HEK293 (cell line): ENCODE data around the gene HDAC2.

ENCODE experiments used
- CTCF ChIA-PET: fragments of 350-600 bp; formaldehyde crosslinking; extraction: SDS; loops from one replicate; lab custom pipeline; 2021; ENCODE audit warnings: antibody characterized with exemption; lab: Yijun Ruan, JAX
- POLR2A ChIA-PET: fragments of 300-600 bp; formaldehyde crosslinking; extraction: SDS; loops from one replicate; lab custom pipeline; 2020; ENCODE audit warnings: antibody characterized with exemption, inconsistent platforms; lab: Yijun Ruan, JAX
- H3K27ac ChIP-seq: fragments of 200-500 bp; sonication (Bioruptor generic); 2 replicates; pipeline ENCODE4 v1.5.1; 2014; ENCODE audit warnings: low read depth, low read length, control low read depth, inconsistent platforms; ENCODE audit errors: extremely low read depth
- H3K36me3 ChIP-seq, 2 experiments: fragments of 200-500 bp in 1 of 2; sonication (Bioruptor generic) in 1 of 2; 1 replicate in 1 of 2; 2 replicates in 1 of 2; pipeline ENCODE4 v1.5.1; 2014 to 2017; ENCODE audit warnings: inconsistent platforms in 2 of 2, low read length in 2 of 2; ENCODE audit not compliant: control insufficient read depth in 2 of 2, insufficient read depth in 1 of 2
- H3K4me1 ChIP-seq: fragments of 200-500 bp; sonication (Bioruptor generic); 2 replicates; pipeline ENCODE4 v1.5.1; 2014; ENCODE audit warnings: mild to moderate bottlenecking, low read length, inconsistent platforms; ENCODE audit not compliant: control insufficient read depth, insufficient read depth
- H3K4me3 ChIP-seq: 2 replicates; pipeline ENCODE4 v1.5.1; 2011; ENCODE audit warnings: low read depth, mild to moderate bottlenecking, control low read depth, low read length, moderate library complexity
- H3K9me3 ChIP-seq: fragments of 200-500 bp; sonication (Bioruptor generic); 2 replicates; pipeline ENCODE4 v1.5.1; 2014; ENCODE audit warnings: low read depth, low read length, inconsistent platforms; ENCODE audit not compliant: control insufficient read depth, insufficient read depth
- EGR2 ChIP-seq: fragments of 450-650 bp; formaldehyde crosslinking; IDR thresholded peaks from 2 replicates; pipeline ENCODE4 v1.5.1; 2016; ENCODE audit warnings: low read depth, missing biosample characterization, missing genetic modification characterization
- HOXD13 ChIP-seq: sonication (generic); formaldehyde crosslinking; IDR thresholded peaks from 2 replicates; pipeline ENCODE4 v1.8.0; 2022; ENCODE audit warnings: missing genetic modification reagents, borderline replicate concordance
- KLF9 ChIP-seq: fragments of 450-650 bp; formaldehyde crosslinking; IDR thresholded peaks from 2 replicates; pipeline ENCODE4 v1.5.1; 2016; ENCODE audit warnings: missing biosample characterization, missing genetic modification characterization, low read depth
- OVOL3 ChIP-seq: fragments of 450-650 bp; formaldehyde crosslinking; IDR thresholded peaks from 2 replicates; pipeline ENCODE4 v1.5.1; 2016; ENCODE audit warnings: missing biosample characterization, missing genetic modification characterization
- RBAK ChIP-seq: fragments of 450-650 bp; formaldehyde crosslinking; IDR thresholded peaks from 2 replicates; pipeline ENCODE4 v1.5.1; 2016; ENCODE audit warnings: missing biosample characterization, missing genetic modification characterization
- ZFP3 ChIP-seq: fragments of 450-650 bp; formaldehyde crosslinking; IDR thresholded peaks from 2 replicates; pipeline ENCODE4 v1.5.1; 2016; ENCODE audit warnings: low read depth, missing biosample characterization, missing genetic modification characterization
- ZNF2 ChIP-seq: fragments of 450-650 bp; formaldehyde crosslinking; IDR thresholded peaks from 2 replicates; pipeline ENCODE4 v1.5.1; 2016; ENCODE audit warnings: missing biosample characterization, missing genetic modification characterization
- ZNF211 ChIP-seq: fragments of 450-650 bp; formaldehyde crosslinking; IDR thresholded peaks from 2 replicates; pipeline ENCODE4 v1.5.1; 2016; ENCODE audit warnings: low read depth, missing biosample characterization, missing genetic modification characterization
- ZNF311 ChIP-seq: fragments of 450-650 bp; formaldehyde crosslinking; IDR thresholded peaks from 2 replicates; pipeline ENCODE4 v1.5.1; 2017; ENCODE audit warnings: missing biosample characterization, missing genetic modification characterization, borderline replicate concordance
- ZNF433 ChIP-seq: fragments of 450-650 bp; formaldehyde crosslinking; IDR thresholded peaks from 2 replicates; pipeline ENCODE4 v1.5.1; 2016; ENCODE audit warnings: missing biosample characterization, missing genetic modification characterization, low read depth
- ZNF473 ChIP-seq: fragments of 450-650 bp; formaldehyde crosslinking; IDR thresholded peaks from 2 replicates; pipeline ENCODE4 v1.5.1; 2017; ENCODE audit warnings: missing biosample characterization, missing genetic modification characterization
- ZNF510 ChIP-seq: fragments of 450-650 bp; formaldehyde crosslinking; IDR thresholded peaks from 2 replicates; pipeline ENCODE4 v1.5.1; 2018; ENCODE audit warnings: mild to moderate bottlenecking, missing genetic modification characterization, missing biosample characterization; ENCODE audit not compliant: insufficient replicate concordance
- ZNF529 ChIP-seq: fragments of 450-650 bp; formaldehyde crosslinking; IDR thresholded peaks from 2 replicates; pipeline ENCODE4 v1.5.1; 2017; ENCODE audit warnings: missing genetic modification characterization, missing biosample characterization; ENCODE audit not compliant: insufficient replicate concordance
- ZNF600 ChIP-seq: fragments of 450-650 bp; formaldehyde crosslinking; IDR thresholded peaks from 2 replicates; pipeline ENCODE4 v1.5.1; 2016; ENCODE audit warnings: missing biosample characterization, missing genetic modification characterization
- ZNF623 ChIP-seq: fragments of 450-650 bp; formaldehyde crosslinking; IDR thresholded peaks from 2 replicates; pipeline ENCODE4 v1.5.1; 2016; ENCODE audit warnings: missing biosample characterization, missing genetic modification characterization
- ZNF843 ChIP-seq: fragments of 450-650 bp; formaldehyde crosslinking; IDR thresholded peaks from 2 replicates; pipeline ENCODE4 v1.5.1; 2016; ENCODE audit warnings: missing biosample characterization, missing genetic modification characterization
- TF ChIP-seq, protein P1 (sequence below): fragments of 450-650 bp; formaldehyde crosslinking; IDR thresholded peaks from 2 replicates; pipeline ENCODE4 v1.5.1; 2017; ENCODE audit warnings: missing biosample characterization, missing genetic modification characterization
- TF ChIP-seq, protein P2 (sequence below): fragments of 450-650 bp; formaldehyde crosslinking; IDR thresholded peaks from 2 replicates; pipeline ENCODE4 v1.5.1; 2016; ENCODE audit warnings: missing biosample characterization, missing genetic modification characterization
- TF ChIP-seq, protein P3 (sequence below): fragments of 450-650 bp; formaldehyde crosslinking; IDR thresholded peaks from 2 replicates; pipeline ENCODE4 v1.5.1; 2016; ENCODE audit warnings: missing biosample characterization, missing genetic modification characterization, low read depth

The HDAC2 gene

DNA sequence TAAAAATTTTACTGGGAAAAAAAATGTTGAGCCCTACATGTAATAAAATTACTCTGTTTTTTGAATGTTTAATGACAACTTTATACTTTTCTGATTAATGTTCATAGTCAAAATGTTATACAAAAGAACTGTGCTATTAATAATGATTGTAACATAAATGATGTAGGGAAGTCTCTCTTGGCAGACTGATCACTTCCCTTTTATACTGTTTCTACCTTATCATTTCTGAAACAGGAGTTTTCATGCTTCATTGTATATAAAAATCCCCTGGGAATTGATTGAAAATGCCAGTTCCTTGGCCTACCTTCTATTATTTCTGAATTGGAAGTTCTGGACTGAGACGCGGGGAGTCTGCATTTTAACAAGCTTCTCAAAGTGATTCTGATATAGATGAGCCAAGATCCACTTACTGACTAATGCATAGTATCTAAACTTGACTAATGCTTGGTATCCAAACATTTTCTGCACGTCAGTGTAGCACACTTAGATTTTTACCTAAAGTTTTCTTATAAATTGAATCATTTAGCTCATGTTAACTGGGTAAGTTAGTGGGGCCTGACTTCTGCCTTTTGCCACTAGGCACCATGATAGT, 7.2 kb upstream of the HDAC2 start (continued):
- TF ChIP-seq, protein P1, sequence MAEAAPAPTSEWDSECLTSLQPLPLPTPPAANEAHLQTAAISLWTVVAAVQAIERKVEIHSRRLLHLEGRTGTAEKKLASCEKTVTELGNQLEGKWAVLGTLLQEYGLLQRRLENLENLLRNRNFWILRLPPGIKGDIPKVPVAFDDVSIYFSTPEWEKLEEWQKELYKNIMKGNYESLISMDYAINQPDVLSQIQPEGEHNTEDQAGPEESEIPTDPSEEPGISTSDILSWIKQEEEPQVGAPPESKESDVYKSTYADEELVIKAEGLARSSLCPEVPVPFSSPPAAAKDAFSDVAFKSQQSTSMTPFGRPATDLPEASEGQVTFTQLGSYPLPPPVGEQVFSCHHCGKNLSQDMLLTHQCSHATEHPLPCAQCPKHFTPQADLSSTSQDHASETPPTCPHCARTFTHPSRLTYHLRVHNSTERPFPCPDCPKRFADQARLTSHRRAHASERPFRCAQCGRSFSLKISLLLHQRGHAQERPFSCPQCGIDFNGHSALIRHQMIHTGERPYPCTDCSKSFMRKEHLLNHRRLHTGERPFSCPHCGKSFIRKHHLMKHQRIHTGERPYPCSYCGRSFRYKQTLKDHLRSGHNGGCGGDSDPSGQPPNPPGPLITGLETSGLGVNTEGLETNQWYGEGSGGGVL (tag by site-specific recombination), result no peak
- TF ChIP-seq, protein P2, sequence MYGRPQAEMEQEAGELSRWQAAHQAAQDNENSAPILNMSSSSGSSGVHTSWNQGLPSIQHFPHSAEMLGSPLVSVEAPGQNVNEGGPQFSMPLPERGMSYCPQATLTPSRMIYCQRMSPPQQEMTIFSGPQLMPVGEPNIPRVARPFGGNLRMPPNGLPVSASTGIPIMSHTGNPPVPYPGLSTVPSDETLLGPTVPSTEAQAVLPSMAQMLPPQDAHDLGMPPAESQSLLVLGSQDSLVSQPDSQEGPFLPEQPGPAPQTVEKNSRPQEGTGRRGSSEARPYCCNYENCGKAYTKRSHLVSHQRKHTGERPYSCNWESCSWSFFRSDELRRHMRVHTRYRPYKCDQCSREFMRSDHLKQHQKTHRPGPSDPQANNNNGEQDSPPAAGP (tag by site-specific recombination), result no peak
- TF ChIP-seq ZNF623 (tag by site-specific recombination) (no peak), ZNF211 (tag by site-specific recombination) (no peak), ZNF433 (tag by site-specific recombination) (no peak), ZNF311 (tag by site-specific recombination) (no peak), OVOL3 (tag by site-specific recombination) (no peak), ZNF473 (tag by site-specific recombination) (no peak), EGR2 (tag by site-specific recombination) (no peak)
- TF ChIP-seq, all 188 proteins: peak for 0

DNA sequence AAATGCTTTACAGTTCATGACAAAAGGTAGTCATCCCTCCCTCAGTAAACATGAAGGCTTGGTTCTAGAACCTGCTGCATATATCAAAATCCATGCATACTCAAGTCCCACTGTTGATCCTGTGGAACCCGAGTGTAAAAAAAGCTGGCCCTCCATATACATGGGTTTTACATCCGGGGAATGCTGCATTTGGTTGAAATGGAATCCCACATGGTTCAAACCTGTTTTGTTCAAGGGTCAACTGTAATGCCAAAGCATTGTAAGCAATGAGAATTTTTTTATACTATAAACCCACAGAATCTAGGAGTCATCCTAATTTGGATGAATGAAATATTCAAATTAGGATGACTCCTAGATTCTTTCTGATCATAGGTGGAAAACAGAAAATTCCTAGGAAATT, 5.9 kb upstream of the HDAC2 start:
- TF ChIP-seq ZNF529 (tag by site-specific recombination) (no peak), ZNF2 (tag by site-specific recombination) (no peak), KLF9 (tag by site-specific recombination) (no peak), ZNF600 (tag by site-specific recombination) (no peak)
- Histone ChIP-seq H3K9me3 (no peaks in the 10 kb centered on the region), H3K36me3 (no peaks in the 10 kb centered on the region), H3K4me3 (no peak overlapping the region), H3K27ac (no peak overlapping the region), H3K4me1 (no peaks in the 10 kb centered on the region)
- ChIA-PET POLR2A (no interaction called here), CTCF (interaction anchor here (0.7 to 1.4 kb wide), 3 partner anchors 18 to 328 kb away, joined by 3 to 5 read pairs (median 4); no protein-coding TSS in a partner anchor)

DNA sequence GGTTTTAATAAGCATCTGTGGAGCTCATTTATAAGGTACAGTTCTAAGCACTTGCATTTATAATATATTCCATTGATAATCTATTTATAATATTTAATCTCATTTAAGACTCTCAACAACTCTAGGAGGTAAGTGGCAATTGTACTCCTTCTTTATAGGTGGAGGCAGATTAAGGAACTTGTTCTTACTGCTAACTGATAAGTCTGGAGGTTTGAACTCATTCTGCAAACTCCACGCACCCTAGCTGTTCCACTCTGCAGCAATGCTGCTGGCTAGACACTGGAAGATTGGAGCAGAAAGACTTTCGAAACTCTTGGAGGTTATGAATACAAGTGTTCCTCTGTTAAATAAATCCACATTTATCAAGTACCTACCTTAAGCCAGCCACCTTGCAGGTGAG, 793 bp upstream of the HDAC2 start:
- CTCF ChIA-PET, result interaction anchor here (1.3 kb wide), 1 partner anchor 9 kb away, joined by 10 read pairs; no protein-coding TSS in a partner anchor
- Histone ChIP-seq H3K27ac (no peak overlapping the region), H3K4me3 (peak overlapping the region; percentile 96), H3K4me1 (peaks cover 9% of the 10 kb centered on the region), H3K9me3 (no peaks in the 10 kb centered on the region), H3K36me3 (no peaks in the 10 kb centered on the region)
- POLR2A ChIA-PET, result interaction anchor here (0.7 to 1.4 kb wide), 4 partner anchors 11 to 25 kb away, joined by 3 to 7 read pairs (median 4); no protein-coding TSS in a partner anchor
- TF ChIP-seq ZFP3 (tag by site-specific recombination) (no peak), RBAK (no peak), ZNF843 (tag by site-specific recombination) (no peak), ZNF510 (tag by site-specific recombination) (no peak), HOXD13 (CRISPR knock-in tag) (no peak)
- TF ChIP-seq, protein P3, sequence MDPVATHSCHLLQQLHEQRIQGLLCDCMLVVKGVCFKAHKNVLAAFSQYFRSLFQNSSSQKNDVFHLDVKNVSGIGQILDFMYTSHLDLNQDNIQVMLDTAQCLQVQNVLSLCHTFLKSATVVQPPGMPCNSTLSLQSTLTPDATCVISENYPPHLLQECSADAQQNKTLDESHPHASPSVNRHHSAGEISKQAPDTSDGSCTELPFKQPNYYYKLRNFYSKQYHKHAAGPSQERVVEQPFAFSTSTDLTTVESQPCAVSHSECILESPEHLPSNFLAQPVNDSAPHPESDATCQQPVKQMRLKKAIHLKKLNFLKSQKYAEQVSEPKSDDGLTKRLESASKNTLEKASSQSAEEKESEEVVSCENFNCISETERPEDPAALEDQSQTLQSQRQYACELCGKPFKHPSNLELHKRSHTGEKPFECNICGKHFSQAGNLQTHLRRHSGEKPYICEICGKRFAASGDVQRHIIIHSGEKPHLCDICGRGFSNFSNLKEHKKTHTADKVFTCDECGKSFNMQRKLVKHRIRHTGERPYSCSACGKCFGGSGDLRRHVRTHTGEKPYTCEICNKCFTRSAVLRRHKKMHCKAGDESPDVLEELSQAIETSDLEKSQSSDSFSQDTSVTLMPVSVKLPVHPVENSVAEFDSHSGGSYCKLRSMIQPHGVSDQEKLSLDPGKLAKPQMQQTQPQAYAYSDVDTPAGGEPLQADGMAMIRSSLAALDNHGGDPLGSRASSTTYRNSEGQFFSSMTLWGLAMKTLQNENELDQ, result no peak
